ENCODE measurements around the gene ZNF585A.
"Not testable (repeated sequence)": the region's sequence is repeated elsewhere in the genome, so short reads cannot be mapped to it uniquely, and the experiment has no call there.

ZNF585A gene

DNA sequence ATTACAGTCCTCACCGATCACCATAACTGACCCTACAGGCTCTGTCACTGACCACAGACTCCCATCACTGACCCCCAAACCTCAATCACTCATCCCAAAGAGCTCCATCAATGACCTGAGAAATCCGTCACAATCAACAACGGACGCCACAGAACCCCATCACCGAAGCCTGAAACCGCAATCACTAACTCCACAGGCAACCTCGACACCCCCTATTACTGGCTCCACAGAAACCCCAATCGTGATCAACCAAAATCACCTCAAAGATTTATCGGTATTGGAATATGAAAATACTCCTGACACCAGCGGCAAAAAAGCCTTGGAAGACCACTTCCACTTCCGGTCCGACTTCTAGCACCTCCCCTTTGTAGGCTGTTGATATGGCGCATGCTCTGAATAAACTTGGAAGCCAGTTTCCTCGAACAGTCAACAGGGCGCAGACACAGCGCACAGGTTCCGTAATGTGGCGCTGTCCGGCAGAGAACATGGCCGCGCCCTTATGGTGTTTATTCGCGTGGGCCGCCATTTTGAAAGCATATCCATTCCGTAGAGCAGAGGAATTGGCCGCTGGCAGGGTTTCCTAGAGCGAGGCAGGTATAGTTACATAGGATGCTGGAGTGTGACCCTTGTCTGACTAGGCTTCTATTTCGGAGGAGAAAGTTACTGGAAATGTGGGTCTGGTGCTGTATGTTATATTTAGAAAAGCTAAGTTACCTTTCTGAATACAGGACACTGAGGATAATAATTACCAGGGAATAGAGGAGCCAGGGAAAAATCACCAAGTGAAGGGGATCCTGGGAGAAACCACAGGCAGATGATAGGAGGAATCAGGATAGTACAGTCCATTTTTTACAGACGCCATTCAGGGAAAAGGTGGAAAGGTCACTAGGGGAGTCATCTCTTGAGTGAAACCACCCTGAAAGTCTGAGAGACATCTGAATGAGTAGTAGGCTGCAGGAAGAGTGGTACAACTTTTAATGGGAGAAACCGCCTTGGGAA, at the start of gene ZNF585A:
TSS of gene ZNF585A (minus strand) at position 328 of the 999 bp plus-strand sequence. CDS start 2,785 bp downstream, outside the sequence.
- no peaks in the 10 kb centered on the region for H3K27me3 Mint-ChIP-seq
- H3K4me3 Mint-ChIP-seq: no peak within 1 kb of the TSS
- H3K36me3 Mint-ChIP-seq (ENCODE audit: low read depth): peaks cover 30% of the 10 kb centered on the region
- H3K4me1 Mint-ChIP-seq (ENCODE audit: low read depth): no peaks in the 10 kb centered on the region
- intact Hi-C loops (cut with micrococcal nuclease): loop anchor here (1.0 to 5.0 kb wide), 2 partner anchors 38 to 95 kb away; partner anchors contain the start of genes ZNF420 and ZNF585B
- no peak within 1 kb of the TSS for H3K27ac Mint-ChIP-seq
- peaks cover 53% of the 10 kb centered on the region for H3K9me3 Mint-ChIP-seq

DNA sequence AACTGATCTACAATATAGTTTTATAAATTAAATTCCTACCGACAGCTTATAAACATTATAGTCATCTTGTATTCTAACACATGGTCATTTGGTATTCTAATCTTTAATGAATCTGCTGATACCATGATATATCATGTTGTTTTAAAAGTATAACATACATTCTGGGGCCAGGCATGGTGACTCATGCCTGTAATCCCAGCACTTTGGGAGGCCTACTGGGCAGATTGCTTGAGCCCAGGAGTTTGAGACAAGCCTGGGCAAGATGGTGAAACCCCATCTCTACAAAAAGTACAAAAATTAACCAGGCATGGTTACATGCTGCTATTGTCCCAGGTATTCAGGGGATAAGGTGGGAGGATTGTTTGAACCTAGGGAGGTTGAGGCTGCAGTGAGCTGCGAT, 48.6 kb upstream of the ZNF585A start:
- peaks cover 76% of the 10 kb centered on the region for H3K36me3 Mint-ChIP-seq (ENCODE audit: low read depth)
- H3K9me3 Mint-ChIP-seq: peaks cover 44% of the 10 kb centered on the region
- H3K27ac Mint-ChIP-seq: no peak overlapping the region
- no peak overlapping the region for H3K4me3 Mint-ChIP-seq
- intact Hi-C loops (cut with micrococcal nuclease): loop anchor here (10.0 kb wide), 1 partner anchor 246 kb away; no protein-coding TSS in a partner anchor
- peaks cover 19% of the 10 kb centered on the region for H3K4me1 Mint-ChIP-seq (ENCODE audit: low read depth)
- no peaks in the 10 kb centered on the region for H3K27me3 Mint-ChIP-seq

DNA sequence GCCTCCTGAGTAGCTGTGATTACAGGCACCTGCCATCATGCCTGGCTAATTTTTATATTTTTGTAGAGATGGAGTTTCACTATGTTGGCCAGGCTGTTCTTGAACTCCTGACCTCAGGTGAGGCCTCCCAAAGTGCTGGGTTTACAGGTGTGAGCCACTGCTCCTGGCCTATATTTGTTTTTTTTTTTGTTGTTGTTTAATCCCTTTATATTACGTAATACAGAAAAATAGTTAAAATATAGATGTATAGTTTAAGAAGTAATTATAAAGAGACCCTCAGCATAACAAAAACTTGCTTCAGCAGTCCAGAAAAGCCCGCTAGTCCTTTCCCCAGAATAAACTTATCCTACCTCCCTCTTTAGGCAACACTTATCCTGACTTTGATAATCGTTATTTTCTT, 47.9 kb upstream of the ZNF585A start:
- no peaks in the 10 kb centered on the region for H3K27me3 Mint-ChIP-seq
- peak overlapping the region; percentile 45 for H3K27ac Mint-ChIP-seq
- H3K9me3 Mint-ChIP-seq: peaks cover 42% of the 10 kb centered on the region
- H3K4me1 Mint-ChIP-seq (ENCODE audit: low read depth): peaks cover 19% of the 10 kb centered on the region
- intact Hi-C loops (cut with micrococcal nuclease): loop anchor here (10.0 kb wide), 1 partner anchor 246 kb away; no protein-coding TSS in a partner anchor
- H3K4me3 Mint-ChIP-seq: no peak overlapping the region
- peaks cover 69% of the 10 kb centered on the region for H3K36me3 Mint-ChIP-seq (ENCODE audit: low read depth)

DNA sequence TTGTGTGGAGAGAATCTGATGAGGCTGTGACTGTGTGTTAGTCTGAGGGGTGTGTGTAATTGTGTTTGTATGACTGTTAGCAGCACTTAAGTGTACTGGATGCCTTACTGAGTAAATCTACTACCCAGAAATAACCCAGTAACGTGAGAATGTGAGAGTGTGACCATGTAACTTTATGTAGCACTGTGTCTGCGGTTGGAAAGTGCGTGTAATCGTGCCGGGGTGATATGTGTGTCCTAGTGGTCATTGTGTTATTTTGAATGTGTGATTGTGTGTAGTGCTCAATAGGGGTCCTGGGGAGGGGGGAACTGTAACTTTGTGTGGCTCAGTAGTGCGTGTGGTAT, 46.1 kb upstream of the ZNF585A start:
- intact Hi-C loops (cut with micrococcal nuclease): loop anchor here (5.0 to 10.0 kb wide), 3 partner anchors 116 to 246 kb away; partner anchors contain the start of genes ZNF420, ZNF569 and ZNF570
- peak overlapping the region; percentile 96 for H3K4me3 Mint-ChIP-seq
- peaks cover 55% of the 10 kb centered on the region for H3K36me3 Mint-ChIP-seq (ENCODE audit: low read depth)
- H3K4me1 Mint-ChIP-seq (ENCODE audit: low read depth): peaks cover 19% of the 10 kb centered on the region
- peaks cover 38% of the 10 kb centered on the region for H3K9me3 Mint-ChIP-seq
- no peaks in the 10 kb centered on the region for H3K27me3 Mint-ChIP-seq
- peak overlapping the region; percentile 99 for H3K27ac Mint-ChIP-seq

DNA sequence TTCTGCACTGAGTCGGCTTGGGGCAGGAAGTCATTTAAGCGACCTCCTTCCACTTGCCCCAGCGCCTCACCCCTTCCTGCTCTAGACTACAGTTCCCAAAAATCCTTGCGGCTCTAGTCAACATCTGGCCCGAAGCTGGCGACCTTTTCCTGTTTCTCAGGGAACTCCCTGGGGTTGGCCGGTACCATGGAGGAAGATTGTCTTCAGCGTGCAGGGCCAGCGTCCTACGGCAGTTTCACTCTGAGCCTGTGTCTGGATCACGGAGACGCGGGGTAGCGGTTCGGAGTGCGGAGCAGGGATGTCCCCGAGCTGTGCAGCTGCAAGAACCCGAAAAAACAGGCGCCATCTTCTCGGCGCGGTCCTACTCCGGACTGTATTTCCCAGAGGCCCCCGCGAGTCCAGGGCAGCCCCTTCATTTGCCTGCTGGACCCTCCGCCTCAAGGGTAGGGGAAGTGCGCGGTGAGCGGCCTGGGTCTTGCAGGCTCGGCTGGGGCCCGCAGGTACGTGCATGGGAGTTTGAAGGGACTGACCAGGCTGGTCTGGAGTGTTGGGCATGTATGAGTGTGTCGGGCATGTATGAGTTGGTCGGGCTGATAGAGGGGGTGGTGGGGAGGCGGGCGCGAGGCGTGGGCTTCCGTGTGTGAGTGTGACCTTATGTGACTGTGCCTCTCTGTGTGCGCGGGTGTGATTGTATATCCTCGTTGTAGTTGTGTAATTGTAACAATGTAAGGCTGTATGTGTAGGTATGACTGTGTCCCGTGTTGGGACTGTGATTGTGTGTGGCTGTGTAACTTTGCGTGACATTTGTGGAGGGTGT, 45.5 kb upstream of the ZNF585A start, which contains the start of gene ZNF383:
TSS of gene ZNF383 (plus strand) at position 440 of the 817 bp plus-strand sequence. CDS start 12,240 bp downstream, outside the sequence.
- H3K4me3 Mint-ChIP-seq: peak within 1 kb of the TSS; percentile 96
- peak within 1 kb of the TSS; percentile 99 for H3K27ac Mint-ChIP-seq
- H3K9me3 Mint-ChIP-seq: peaks cover 42% of the 10 kb centered on the region
- intact Hi-C loops (cut with micrococcal nuclease): loop anchor here (5.0 to 10.0 kb wide), 3 partner anchors 117 to 247 kb away; partner anchors contain the start of genes ZNF420, ZNF569 and ZNF570
- peaks cover 19% of the 10 kb centered on the region for H3K4me1 Mint-ChIP-seq (ENCODE audit: low read depth)
- H3K36me3 Mint-ChIP-seq (ENCODE audit: low read depth): peaks cover 53% of the 10 kb centered on the region
- H3K27me3 Mint-ChIP-seq: no peaks in the 10 kb centered on the region

DNA sequence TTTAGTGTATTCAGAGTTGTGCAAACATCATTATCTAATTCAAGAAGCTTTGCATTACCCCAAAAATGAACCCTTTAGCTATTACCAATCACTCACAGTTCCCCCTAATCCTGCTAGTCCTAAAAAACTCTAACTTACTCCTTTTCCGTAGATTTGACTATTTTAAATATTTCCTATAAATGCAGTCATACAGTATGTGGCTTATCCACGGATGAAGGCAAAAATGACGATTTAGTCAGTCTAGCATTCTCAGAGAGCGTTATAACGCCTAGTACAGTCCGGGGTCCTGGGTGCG, 44.9 kb upstream of the ZNF585A start:
- Mint-ChIP-seq H3K27me3 (peaks cover 2% of the 10 kb centered on the region), H3K36me3 (ENCODE audit: low read depth) (peaks cover 47% of the 10 kb centered on the region), H3K9me3 (peaks cover 47% of the 10 kb centered on the region), H3K27ac (peak overlapping the region; percentile 99), H3K4me3 (peak overlapping the region; percentile 96), H3K4me1 (ENCODE audit: low read depth) (peaks cover 19% of the 10 kb centered on the region)
- intact Hi-C loops (cut with micrococcal nuclease): loop anchor here (5.0 to 10.0 kb wide), 3 partner anchors 117 to 247 kb away; partner anchors contain the start of genes ZNF420, ZNF569 and ZNF570

DNA sequence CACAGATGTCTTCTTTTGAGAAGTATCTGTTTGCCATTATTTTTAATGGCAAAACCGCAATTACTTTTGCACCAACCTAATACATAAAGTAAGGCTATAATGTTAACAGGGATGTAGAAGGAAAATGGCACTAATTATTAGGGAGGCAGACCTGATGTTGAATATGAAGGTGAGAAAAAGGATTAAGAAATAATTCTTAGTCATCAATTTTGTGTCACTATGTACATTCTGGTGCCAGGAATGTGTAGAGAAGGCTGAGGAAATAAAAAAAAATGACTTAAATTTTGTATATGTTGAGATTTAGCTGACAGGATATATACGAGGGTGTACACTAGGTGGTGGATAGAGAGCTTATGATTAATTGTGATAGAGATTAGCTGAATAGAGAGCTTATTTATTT, 25.3 kb upstream of the ZNF585A start:
- Mint-ChIP-seq H3K36me3 (ENCODE audit: low read depth) (peaks cover 96% of the 10 kb centered on the region), H3K27me3 (no peaks in the 10 kb centered on the region), H3K9me3 (peaks cover 73% of the 10 kb centered on the region), H3K4me3 (no peak overlapping the region), H3K4me1 (ENCODE audit: low read depth) (no peaks in the 10 kb centered on the region), H3K27ac (no peak overlapping the region)
- intact Hi-C loops (cut with micrococcal nuclease): no loop called here

DNA sequence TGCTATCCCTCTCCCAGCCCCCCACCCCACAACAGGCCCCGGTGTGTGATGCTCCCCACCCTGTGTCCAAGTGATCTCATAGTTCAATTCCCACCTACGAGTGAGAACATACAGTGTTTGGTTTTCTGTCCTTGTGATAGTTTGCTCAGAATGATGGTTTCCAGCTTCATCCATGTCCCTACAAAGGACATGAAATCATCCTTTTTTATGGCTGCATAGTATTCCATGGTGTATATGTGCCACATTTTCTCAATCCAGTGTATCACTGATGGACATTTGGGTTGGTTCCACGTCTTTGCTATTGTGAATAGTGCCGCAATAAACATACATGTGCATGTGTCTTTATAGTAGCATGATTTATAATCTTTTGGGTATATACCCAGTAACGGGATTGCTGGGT, 24.6 kb upstream of the ZNF585A start:
- Mint-ChIP-seq H3K9me3 (peaks cover 76% of the 10 kb centered on the region), H3K36me3 (ENCODE audit: low read depth) (peaks cover 96% of the 10 kb centered on the region)
- H3K27me3 Mint-ChIP-seq; H3K4me1 Mint-ChIP-seq (ENCODE audit: low read depth); H3K4me3 Mint-ChIP-seq; H3K27ac Mint-ChIP-seq; intact Hi-C loops (cut with micrococcal nuclease): not testable (repeated sequence)

DNA sequence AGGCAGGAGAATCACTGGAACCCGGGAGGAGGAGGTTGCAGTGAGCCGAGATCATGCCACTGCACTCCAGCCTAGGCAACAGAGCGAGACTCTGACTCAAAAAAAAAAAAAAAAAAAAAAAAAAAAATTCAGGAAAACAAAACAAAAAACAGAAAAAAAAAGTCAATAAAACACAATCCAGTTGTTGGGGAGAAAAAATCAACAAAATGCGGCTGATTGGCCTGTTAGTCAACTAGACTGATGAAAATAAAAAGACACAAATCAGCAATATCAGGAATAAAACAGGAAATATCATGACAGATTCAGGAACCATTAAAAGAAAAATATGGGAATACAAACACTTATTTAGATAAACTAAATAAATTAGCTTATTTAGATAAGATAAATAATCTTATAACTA, 22.8 kb upstream of the ZNF585A start:
- H3K4me1 Mint-ChIP-seq (ENCODE audit: low read depth); H3K27ac Mint-ChIP-seq; intact Hi-C loops (cut with micrococcal nuclease); H3K4me3 Mint-ChIP-seq; H3K27me3 Mint-ChIP-seq: not testable (repeated sequence)
- Mint-ChIP-seq H3K9me3 (peaks cover 85% of the 10 kb centered on the region), H3K36me3 (ENCODE audit: low read depth) (peaks cover 99% of the 10 kb centered on the region)

DNA sequence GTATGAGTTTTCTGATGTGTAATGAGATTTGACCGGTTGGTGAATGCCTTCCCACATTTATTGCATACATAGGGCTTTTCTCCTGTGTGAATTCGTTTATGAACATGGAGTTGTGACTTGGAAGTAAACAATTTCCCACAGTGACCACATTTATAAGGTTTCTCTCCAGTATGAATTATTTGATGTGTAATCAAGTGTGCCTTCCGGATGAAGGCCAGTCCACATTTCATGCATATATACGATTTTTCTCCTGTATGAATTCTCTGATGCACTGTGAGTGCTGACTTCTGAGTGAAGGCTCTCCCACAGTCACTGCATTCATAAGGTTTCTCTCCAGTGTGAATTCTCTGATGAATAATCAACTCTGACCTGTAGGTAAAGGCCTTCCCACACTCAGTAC, 13.6 kb upstream of the ZNF585A start:
- H3K27ac Mint-ChIP-seq; H3K4me3 Mint-ChIP-seq; H3K4me1 Mint-ChIP-seq (ENCODE audit: low read depth); H3K27me3 Mint-ChIP-seq; intact Hi-C loops (cut with micrococcal nuclease): not testable (repeated sequence)
- H3K9me3 Mint-ChIP-seq: peaks cover 92% of the 10 kb centered on the region
- H3K36me3 Mint-ChIP-seq (ENCODE audit: low read depth): peaks cover 76% of the 10 kb centered on the region

DNA sequence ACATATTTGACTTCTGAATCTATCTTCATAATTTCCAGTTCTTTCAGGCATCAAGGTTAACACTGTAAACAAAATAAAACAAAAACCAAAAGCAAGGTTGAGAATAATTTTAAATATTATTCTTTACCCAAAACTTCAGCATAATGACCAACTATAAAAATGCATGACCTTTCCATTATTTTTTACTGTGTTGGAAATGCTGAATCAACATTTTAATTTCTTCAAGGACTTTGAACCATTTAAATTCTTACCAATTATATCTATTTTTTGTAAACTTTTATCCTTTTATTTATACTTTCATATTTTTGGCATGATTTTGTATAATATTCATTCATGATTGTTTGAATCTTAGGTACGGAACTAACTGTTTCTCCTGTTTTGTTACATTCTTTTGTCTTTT, 6.9 kb downstream of the ZNF585A start:
- Mint-ChIP-seq H3K4me3 (no peak overlapping the region), H3K27ac (no peak overlapping the region), H3K9me3 (peaks cover 92% of the 10 kb centered on the region), H3K4me1 (ENCODE audit: low read depth) (no peaks in the 10 kb centered on the region), H3K36me3 (ENCODE audit: low read depth) (peaks cover 100% of the 10 kb centered on the region), H3K27me3 (no peaks in the 10 kb centered on the region)
- intact Hi-C loops (cut with micrococcal nuclease): no loop called here

DNA sequence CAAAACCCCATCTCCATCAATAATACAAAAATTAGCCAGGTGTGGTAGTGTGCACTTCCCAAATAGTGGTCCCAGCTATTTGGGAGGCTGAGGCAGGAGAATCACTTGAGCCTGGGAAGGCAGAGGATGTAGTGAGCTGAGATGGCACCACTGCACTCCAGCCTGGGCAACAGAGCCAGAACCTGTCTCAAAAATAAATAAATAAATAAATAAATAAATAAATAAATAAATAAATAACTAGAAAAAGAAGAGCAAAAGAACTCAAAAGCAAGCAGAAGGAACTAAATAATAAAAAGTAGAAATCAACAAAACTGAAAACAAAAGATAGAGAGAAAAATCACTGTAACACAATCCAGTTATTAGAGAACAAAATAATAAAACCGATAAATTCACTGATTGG, 12.3 kb downstream of the ZNF585A start:
- Mint-ChIP-seq H3K27me3 (no peaks in the 10 kb centered on the region), H3K4me1 (ENCODE audit: low read depth) (no peaks in the 10 kb centered on the region), H3K4me3 (no peak overlapping the region), H3K36me3 (ENCODE audit: low read depth) (peaks cover 100% of the 10 kb centered on the region), H3K9me3 (peaks cover 98% of the 10 kb centered on the region), H3K27ac (no peak overlapping the region)
- intact Hi-C loops (cut with micrococcal nuclease): no loop called here

DNA sequence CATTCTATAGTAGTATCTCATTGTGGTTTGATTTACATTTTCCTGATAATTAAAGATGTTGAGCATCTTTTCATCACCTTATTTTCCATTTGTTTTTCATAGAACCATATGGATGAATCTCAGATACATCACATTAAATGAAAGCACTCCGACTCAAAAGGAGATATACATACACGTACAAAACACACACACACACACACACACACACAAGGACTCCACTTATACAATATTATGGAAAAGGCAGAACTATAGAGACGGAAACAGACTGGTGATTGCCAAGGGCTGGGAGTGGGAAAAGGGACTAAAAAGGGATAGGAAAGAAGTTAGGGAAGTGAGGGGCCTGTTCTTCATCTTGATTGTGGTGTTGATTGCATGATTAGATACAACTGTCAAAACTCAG, 24.3 kb downstream of the ZNF585A start:
- H3K9me3 Mint-ChIP-seq: peaks cover 76% of the 10 kb centered on the region

DNA sequence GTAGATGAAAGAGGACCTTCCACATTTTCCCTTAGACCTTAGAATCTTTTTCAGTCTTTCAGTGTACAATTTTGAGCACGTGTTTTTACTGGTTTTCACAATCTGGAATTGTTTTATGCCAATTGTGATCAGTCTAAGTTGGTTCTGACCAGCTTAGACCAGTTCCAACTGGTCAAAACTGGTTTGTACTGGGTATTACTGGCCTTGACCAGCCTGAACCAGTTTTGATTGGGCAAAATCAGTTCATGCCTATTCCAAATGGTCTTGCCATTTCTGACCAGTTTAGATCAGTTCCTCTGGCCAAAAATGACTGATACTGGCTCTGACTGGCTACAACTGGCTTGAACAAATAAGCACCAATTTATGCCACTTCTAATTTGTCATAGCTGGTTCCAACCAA, 36.4 kb downstream of the ZNF585A start:
- H3K27ac Mint-ChIP-seq: no peak overlapping the region
- no peak overlapping the region for H3K4me3 Mint-ChIP-seq
- H3K27me3 Mint-ChIP-seq: no peaks in the 10 kb centered on the region
- no peaks in the 10 kb centered on the region for H3K36me3 Mint-ChIP-seq (ENCODE audit: low read depth)
- H3K9me3 Mint-ChIP-seq: peaks cover 93% of the 10 kb centered on the region
- no peaks in the 10 kb centered on the region for H3K4me1 Mint-ChIP-seq (ENCODE audit: low read depth)
- intact Hi-C loops (cut with micrococcal nuclease): no loop called here

More for the DNA sequence above, 24.3 kb downstream of the ZNF585A start:
- no peak overlapping the region for H3K4me3 Mint-ChIP-seq
- intact Hi-C loops (cut with micrococcal nuclease): no loop called here
- H3K36me3 Mint-ChIP-seq (ENCODE audit: low read depth): peaks cover 36% of the 10 kb centered on the region
- H3K27ac Mint-ChIP-seq: no peak overlapping the region
- H3K4me1 Mint-ChIP-seq (ENCODE audit: low read depth): no peaks in the 10 kb centered on the region
- H3K27me3 Mint-ChIP-seq: no peaks in the 10 kb centered on the region
